Small intestine (tissue), 7 donors: ENCODE data around the gene SIPA1L3. TPM values are rescaled to one million over a fixed set of nuclear protein-coding genes. Genes with fewer than 3 reads are reported as not detected.

ENCODE experiments used
- DNase-seq, 2 donors: peaks; one replicate each; pipeline versions ENCODE4 v3.0.0 to v3.0.0-alpha.2; 2013
- FAIRE-seq: peaks from 2 replicates; lab custom pipeline; 2012; peaks lifted over from hg19 to GRCh38; lab: Jason Lieb, UNC
- H3K27ac ChIP-seq, 3 donors: one replicate each; pipeline ENCODE4 v1.5.1; 2013; ENCODE audit warnings: low read length in 2 of 3, mild to moderate bottlenecking in 2 of 3, control low read depth in 1 of 3, inconsistent platforms in 1 of 3, low read depth in 1 of 3, moderate library complexity in 1 of 3
- H3K27me3 ChIP-seq, 3 donors: one replicate each; pipeline ENCODE4 v1.6.1; 2013; ENCODE audit warnings: low read length in 3 of 3, inconsistent platforms in 1 of 3; ENCODE audit not compliant: control insufficient read depth in 3 of 3, insufficient read depth in 3 of 3
- H3K36me3 ChIP-seq, 3 donors: one replicate each; pipeline ENCODE4 v1.6.1; 2013; ENCODE audit warnings: low read length in 3 of 3, inconsistent platforms in 1 of 3, low read depth in 1 of 3, mild to moderate bottlenecking in 1 of 3, moderate library complexity in 1 of 3; ENCODE audit not compliant: control insufficient read depth in 3 of 3, insufficient read depth in 2 of 3
- H3K4me1 ChIP-seq, 3 donors: one replicate each; pipeline ENCODE4 v1.6.1; 2013; ENCODE audit warnings: low read length in 2 of 3, inconsistent platforms in 1 of 3, low read depth in 1 of 3, mild to moderate bottlenecking in 1 of 3, moderate library complexity in 1 of 3; ENCODE audit not compliant: control insufficient read depth in 3 of 3, insufficient read depth in 2 of 3
- H3K4me3 ChIP-seq, 3 donors: one replicate each; pipeline ENCODE4 v1.5.1; 2013; ENCODE audit warnings: low read length in 3 of 3, control low read depth in 1 of 3, inconsistent platforms in 1 of 3, low read depth in 1 of 3, mild to moderate bottlenecking in 1 of 3, moderate library complexity in 1 of 3
- H3K9me3 ChIP-seq, 2 donors: one replicate each; pipeline ENCODE4 v1.6.1; 2013; ENCODE audit warnings: low read depth in 1 of 2, low read length in 1 of 2; ENCODE audit not compliant: control insufficient read depth in 2 of 2, insufficient read depth in 1 of 2
- WGBS, 3 donors: extraction: QIAGEN DNeasy Blood & Tissue Kit; methylation state at CpG; one replicate each; pipeline ENCODE4 v1.1.7; 2013; 5-methylcytosine and 5-hydroxymethylcytosine counted together
- polyA plus RNA-seq, 4 donors: library from polyadenylated mRNA; stranded (reverse) in 3 of 4; unstranded in 1 of 4; fragments of 200-250 nt in 3 of 4; fragments of 120-200 nt in 1 of 4; gene quantifications; one replicate each; pipeline versions ENCODE4 v1.2.1 to v1.2.3, GENCODE V29; 2013
- donor health status: healthy with polysubstance abuse.
- donor health status: control.
- donor health status: control.
- donor health status: Bipolar disorder and iron deficiency.
- donor health status: healthy.

The SIPA1L3 gene
- polyA plus RNA-seq, 4 donors = 19.2 to 57.9 (median 34.1) TPM

- FAIRE-seq (no peak), DNase-seq (no peak)
- Histone ChIP-seq H3K4me3 (no peak overlapping the region), H3K4me1 (no peaks in the 10 kb centered on the region), H3K36me3 (peaks cover 2 to 80% (median 19%) of the 10 kb centered on the region in 3 donors), H3K27me3 (no peaks in the 10 kb centered on the region), H3K27ac (no peak overlapping the region), H3K9me3 (no peaks in the 10 kb centered on the region)
- 94 to 99% (median 96%) methylated on average over 13 of the region's 13 CpGs for WGBS, 3 donors
These were observed 234.1 kb downstream of the SIPA1L3 start for GRCh38 chr19:38141108-38141507.

GRCh38 chr19:38142176-38143035 lies 235.4 kb downstream of the SIPA1L3 start:
- no peak overlapping the region for H3K4me3 ChIP-seq
- FAIRE-seq = no peak

GRCh38 chr19:38143847-38144246 lies 236.8 kb downstream of the SIPA1L3 start:
- H3K4me1 ChIP-seq = no peaks in the 10 kb centered on the region
- no peak for FAIRE-seq
- H3K27me3 ChIP-seq = no peaks in the 10 kb centered on the region
- WGBS, 3 donors = 84 to 90% (median 86%) methylated on average over 5 of the region's 5 CpGs
- no peaks in the 10 kb centered on the region for H3K9me3 ChIP-seq
- DNase-seq = no peak
- H3K27ac ChIP-seq = no peak overlapping the region
- H3K36me3 ChIP-seq = peaks cover 2 to 77% (median 16%) of the 10 kb centered on the region in 3 donors
- no peak overlapping the region for H3K4me3 ChIP-seq

More at GRCh38 chr19:38142176-38143035, 235.4 kb downstream of the SIPA1L3 start:
- peaks cover 2 to 74% (median 19%) of the 10 kb centered on the region in 3 donors for H3K36me3 ChIP-seq
- peak; percentile 39 to 45 for DNase-seq
- no peaks in the 10 kb centered on the region for H3K4me1 ChIP-seq
- H3K27ac ChIP-seq = no peak overlapping the region
- H3K9me3 ChIP-seq = no peaks in the 10 kb centered on the region
- H3K27me3 ChIP-seq = no peaks in the 10 kb centered on the region
- 65 to 75% (median 70%) methylated on average over 17 of the region's 17 CpGs for WGBS, 3 donors

GRCh38 chr19:38144667-38145066 lies 237.7 kb downstream of the SIPA1L3 start:
- Histone ChIP-seq H3K36me3 (peaks cover 2 to 77% (median 16%) of the 10 kb centered on the region in 3 donors), H3K9me3 (no peaks in the 10 kb centered on the region), H3K27me3 (no peaks in the 10 kb centered on the region), H3K4me1 (no peaks in the 10 kb centered on the region), H3K4me3 (no peak overlapping the region), H3K27ac (no peak overlapping the region)
- FAIRE-seq (no peak), DNase-seq (no peak)
- 93 to 95% (median 94%) methylated on average over 6 of the region's 6 CpGs for WGBS, 3 donors

GRCh38 chr19:38145623-38146022 lies 238.6 kb downstream of the SIPA1L3 start:
- Histone ChIP-seq H3K27ac (no peak overlapping the region), H3K4me1 (no peaks in the 10 kb centered on the region), H3K27me3 (no peaks in the 10 kb centered on the region), H3K9me3 (no peaks in the 10 kb centered on the region), H3K4me3 (no peak overlapping the region), H3K36me3 (peaks cover 2 to 77% (median 19%) of the 10 kb centered on the region in 3 donors)
- FAIRE-seq (no peak), DNase-seq (peak in 1 of 2 donors; percentile 64)
- WGBS, 3 donors = 75 to 81% (median 76%) methylated on average over 4 of the region's 4 CpGs

GRCh38 chr19:38148337-38148736 lies 241.3 kb downstream of the SIPA1L3 start:
- FAIRE-seq (no peak), DNase-seq (no peak)
- H3K27me3 ChIP-seq = no peaks in the 10 kb centered on the region
- H3K4me3 ChIP-seq = no peak overlapping the region
- WGBS, 3 donors = 93 to 97% (median 94%) methylated on average over 9 of the region's 9 CpGs
- no peaks in the 10 kb centered on the region for H3K4me1 ChIP-seq
- H3K9me3 ChIP-seq = no peaks in the 10 kb centered on the region
- H3K27ac ChIP-seq = no peak overlapping the region
- H3K36me3 ChIP-seq = peaks cover 10 to 78% (median 22%) of the 10 kb centered on the region in 3 donors

- H3K9me3 ChIP-seq = no peaks in the 10 kb centered on the region
- no peaks in the 10 kb centered on the region for H3K27me3 ChIP-seq
- no peak for FAIRE-seq
- 84 to 88% (median 84%) methylated on average over 6 of the region's 6 CpGs for WGBS, 3 donors
- no peaks in the 10 kb centered on the region for H3K4me1 ChIP-seq
- peaks cover 10 to 72% (median 15%) of the 10 kb centered on the region in 3 donors for H3K36me3 ChIP-seq
- H3K27ac ChIP-seq = no peak overlapping the region
- no peak for DNase-seq
- no peak overlapping the region for H3K4me3 ChIP-seq
These were observed 242.7 kb downstream of the SIPA1L3 start for GRCh38 chr19:38149661-38150061.

GRCh38 chr19:38151242-38151641 lies 244.2 kb downstream of the SIPA1L3 start:
- DNase-seq (no peak), FAIRE-seq (no peak)
- Histone ChIP-seq H3K27me3 (no peaks in the 10 kb centered on the region), H3K4me3 (no peak overlapping the region), H3K36me3 (peaks cover 8 to 73% (median 18%) of the 10 kb centered on the region in 3 donors), H3K4me1 (no peaks in the 10 kb centered on the region), H3K9me3 (no peaks in the 10 kb centered on the region), H3K27ac (no peak overlapping the region)
- 92 to 95% (median 93%) methylated on average over 9 of the region's 9 CpGs for WGBS, 3 donors
